ENCODE measurements around the gene TECTA. TPM values are rescaled to one million over a fixed set of nuclear protein-coding genes. Genes with fewer than 3 reads are reported as not detected.

TECTA gene
- total RNA-seq, 1 donor from 2014 or later = 0.16 TPM

DNA sequence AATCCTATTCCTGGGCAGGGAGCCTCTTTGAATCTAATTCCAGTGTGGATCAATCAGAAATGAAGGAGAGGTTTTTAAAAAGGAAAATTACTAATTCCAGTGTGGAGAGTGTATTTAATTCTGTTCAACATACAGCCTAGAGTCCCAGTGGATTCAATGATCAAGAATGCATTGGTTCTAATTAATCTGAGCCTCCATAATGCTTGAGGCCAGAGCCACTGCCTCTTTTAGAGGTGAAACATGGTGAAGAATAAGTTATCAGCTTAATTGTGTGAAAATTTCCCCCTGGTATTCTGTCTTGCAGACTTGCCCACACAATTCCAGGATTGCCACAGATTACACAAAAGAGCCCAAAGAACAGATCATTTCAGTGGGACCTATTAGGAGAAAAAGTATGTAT lies 87.7 kb downstream of the TECTA start:
- Mint-ChIP-seq H3K9me3 (no peaks in the 10 kb centered on the region), H3K4me1 (ENCODE audit: low read depth) (no peaks in the 10 kb centered on the region), H3K36me3 (ENCODE audit: low read depth) (no peaks in the 10 kb centered on the region), H3K27ac (no peak overlapping the region), H3K27me3 (ENCODE audit: insufficient read depth) (peaks cover 12% of the 10 kb centered on the region), H3K4me3 (no peak overlapping the region)
- intact Hi-C loops (cut with micrococcal nuclease) = no loop called here
- no peak for DNase-seq (ENCODE audit: low spot score)

DNA sequence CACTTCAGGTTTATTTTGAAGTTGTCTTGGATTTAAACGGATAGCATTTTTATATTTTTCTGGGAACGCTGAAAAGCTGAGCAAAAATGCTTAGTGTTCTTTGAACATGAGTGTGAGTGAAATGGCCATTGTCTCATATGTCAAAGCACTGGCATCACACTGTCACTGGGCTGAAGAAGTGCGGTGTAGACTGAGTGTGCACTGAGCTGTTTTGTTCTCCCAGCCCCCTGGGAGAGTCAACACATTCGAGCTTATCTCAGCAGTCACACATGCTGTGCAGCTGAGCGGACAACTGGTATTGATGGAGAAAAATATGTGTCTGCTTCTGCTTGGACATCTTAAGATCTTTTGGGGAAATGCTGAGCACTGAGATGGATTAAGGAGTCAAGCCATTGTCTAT lies 90.8 kb downstream of the TECTA start:
- Mint-ChIP-seq H3K36me3 (ENCODE audit: low read depth) (no peaks in the 10 kb centered on the region), H3K4me1 (ENCODE audit: low read depth) (peaks cover 7% of the 10 kb centered on the region), H3K9me3 (no peaks in the 10 kb centered on the region), H3K27me3 (ENCODE audit: insufficient read depth) (peaks cover 16% of the 10 kb centered on the region), H3K4me3 (no peak overlapping the region), H3K27ac (no peak overlapping the region)
- DNase-seq (ENCODE audit: low spot score) = no peak
- intact Hi-C loops (cut with micrococcal nuclease) = loop anchor here (10.0 kb wide), 2 partner anchors 157 to 857 kb away; partner anchors contain the start of gene ARHGEF12

DNA sequence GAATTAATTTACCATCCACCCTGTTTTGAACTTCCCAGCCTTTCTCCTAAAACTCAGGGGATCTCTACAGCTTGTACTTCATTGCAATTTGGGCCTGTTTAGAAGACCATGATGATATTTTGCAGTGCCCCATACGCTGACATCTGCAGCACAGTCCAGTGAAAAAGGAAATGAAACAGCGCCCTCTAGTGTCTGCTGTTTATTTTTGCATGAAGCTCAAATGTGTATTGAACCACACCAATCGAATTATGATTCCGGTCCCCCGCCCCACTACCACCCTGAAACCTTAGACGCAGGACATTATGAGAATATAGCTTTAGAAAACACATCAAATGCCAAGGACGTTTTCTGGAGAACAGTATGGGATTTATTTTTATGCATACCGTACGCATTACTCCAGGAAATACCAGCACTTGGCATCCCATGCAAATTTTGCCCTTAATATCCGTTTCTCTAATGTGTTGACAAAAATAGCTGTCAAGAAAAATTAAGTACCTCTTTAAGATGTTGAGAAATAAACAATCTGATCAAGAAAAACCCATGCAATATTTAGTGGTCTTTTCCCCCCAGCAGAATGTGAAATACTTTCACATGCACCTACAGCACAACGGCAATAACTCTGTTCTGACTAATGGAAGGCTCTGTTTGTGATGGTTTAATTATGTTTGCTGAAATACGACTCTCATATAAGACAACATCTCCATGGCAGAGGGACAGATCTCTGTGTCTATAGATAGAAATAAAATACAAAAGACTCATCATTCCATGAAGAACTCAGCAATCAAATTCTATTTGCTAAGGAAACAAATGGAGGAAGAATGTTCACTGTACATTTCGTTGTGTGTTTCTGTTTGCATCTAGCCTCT lies 93.9 kb downstream of the TECTA start:
- intact Hi-C loops (cut with micrococcal nuclease) = loop anchor here (1.0 to 10.0 kb wide), 5 partner anchors 160 to 860 kb away; partner anchors contain the start of genes ARHGEF12 and GRIK4
- Mint-ChIP-seq H3K27ac (no peak overlapping the region), H3K4me3 (no peak overlapping the region), H3K27me3 (ENCODE audit: insufficient read depth) (peaks cover 16% of the 10 kb centered on the region), H3K4me1 (ENCODE audit: low read depth) (peaks cover 7% of the 10 kb centered on the region), H3K36me3 (ENCODE audit: low read depth) (no peaks in the 10 kb centered on the region), H3K9me3 (no peaks in the 10 kb centered on the region)
- peak; percentile 34 for DNase-seq (ENCODE audit: low spot score)

DNA sequence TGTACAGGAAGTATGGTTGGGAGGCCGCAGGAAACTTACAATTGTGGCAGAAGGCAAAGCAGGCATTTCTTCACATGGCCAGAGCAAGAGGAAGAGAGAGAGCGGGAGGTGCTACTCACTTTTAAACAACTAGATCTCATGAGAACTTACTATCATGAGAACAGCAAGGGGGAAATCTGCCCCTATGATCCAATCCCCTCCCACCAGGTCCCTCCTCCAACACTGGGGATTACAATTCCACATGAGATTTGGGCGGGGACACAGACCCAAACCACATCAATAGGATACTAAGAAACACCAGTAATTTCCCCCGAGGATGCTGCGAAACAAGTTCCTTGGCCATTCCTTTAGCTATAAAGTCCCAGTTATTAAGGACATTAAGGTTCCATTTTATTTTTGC lies 97.4 kb downstream of the TECTA start:
- H3K4me1 Mint-ChIP-seq (ENCODE audit: low read depth) = peaks cover 7% of the 10 kb centered on the region
- H3K27me3 Mint-ChIP-seq (ENCODE audit: insufficient read depth) = peaks cover 19% of the 10 kb centered on the region
- no peaks in the 10 kb centered on the region for H3K9me3 Mint-ChIP-seq
- no peak overlapping the region for H3K27ac Mint-ChIP-seq
- H3K4me3 Mint-ChIP-seq = no peak overlapping the region
- H3K36me3 Mint-ChIP-seq (ENCODE audit: low read depth) = no peaks in the 10 kb centered on the region
- DNase-seq (ENCODE audit: low spot score) = no peak
- intact Hi-C loops (cut with micrococcal nuclease) = loop anchor here (10.0 kb wide), 2 partner anchors 164 to 864 kb away; partner anchors contain the start of gene ARHGEF12

DNA sequence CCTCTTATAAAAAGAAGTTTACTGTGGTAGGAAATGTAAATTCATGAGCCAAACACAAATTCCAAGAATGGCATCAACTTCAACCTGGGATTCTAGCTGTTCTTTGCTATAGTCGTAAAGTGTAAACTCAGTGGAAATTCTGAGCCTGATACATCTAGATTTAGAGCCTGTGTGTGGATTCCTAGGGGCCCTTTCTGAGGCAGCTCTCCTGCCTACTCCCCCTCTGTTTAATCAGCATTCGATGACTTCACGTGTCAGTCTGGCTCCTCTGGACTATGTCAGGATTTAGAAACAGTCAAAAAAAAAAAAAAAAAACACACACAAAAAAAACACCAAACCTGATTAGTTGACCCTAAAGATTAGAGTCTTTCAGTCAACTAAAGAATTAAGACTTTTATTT lies 98.5 kb downstream of the TECTA start:
- Mint-ChIP-seq H3K36me3 (ENCODE audit: low read depth) (no peaks in the 10 kb centered on the region), H3K9me3 (no peaks in the 10 kb centered on the region), H3K4me1 (ENCODE audit: low read depth) (peaks cover 7% of the 10 kb centered on the region), H3K27ac (no peak overlapping the region), H3K27me3 (ENCODE audit: insufficient read depth) (peaks cover 19% of the 10 kb centered on the region), H3K4me3 (no peak overlapping the region)
- intact Hi-C loops (cut with micrococcal nuclease) = loop anchor here (10.0 kb wide), 2 partner anchors 165 to 865 kb away; partner anchors contain the start of gene ARHGEF12
- DNase-seq (ENCODE audit: low spot score) = no peak

DNA sequence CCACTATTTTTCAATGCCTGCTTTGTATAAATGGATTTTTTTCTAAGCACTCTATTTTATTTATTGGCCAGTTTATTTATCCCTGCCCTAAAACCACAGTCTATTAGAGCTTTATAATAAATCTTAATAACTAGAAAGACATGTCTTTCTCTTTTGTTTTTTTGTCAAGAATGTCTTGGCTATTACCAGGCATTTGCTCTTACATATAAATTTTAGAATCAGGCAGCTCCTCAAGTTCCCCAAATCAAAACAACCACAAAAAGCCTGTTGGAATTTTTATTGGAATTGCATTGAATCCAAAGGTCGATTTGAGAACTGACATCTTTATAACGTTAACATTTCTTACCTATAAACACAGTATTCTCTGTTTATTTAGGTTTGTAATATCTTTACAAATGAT lies 105.8 kb downstream of the TECTA start:
- Mint-ChIP-seq H3K36me3 (ENCODE audit: low read depth) (no peaks in the 10 kb centered on the region), H3K27ac (no peak overlapping the region), H3K4me1 (ENCODE audit: low read depth) (no peaks in the 10 kb centered on the region), H3K4me3 (no peak overlapping the region), H3K27me3 (ENCODE audit: insufficient read depth) (peaks cover 18% of the 10 kb centered on the region), H3K9me3 (no peaks in the 10 kb centered on the region)
- no peak for DNase-seq (ENCODE audit: low spot score)
- intact Hi-C loops (cut with micrococcal nuclease) = no loop called here

DNA sequence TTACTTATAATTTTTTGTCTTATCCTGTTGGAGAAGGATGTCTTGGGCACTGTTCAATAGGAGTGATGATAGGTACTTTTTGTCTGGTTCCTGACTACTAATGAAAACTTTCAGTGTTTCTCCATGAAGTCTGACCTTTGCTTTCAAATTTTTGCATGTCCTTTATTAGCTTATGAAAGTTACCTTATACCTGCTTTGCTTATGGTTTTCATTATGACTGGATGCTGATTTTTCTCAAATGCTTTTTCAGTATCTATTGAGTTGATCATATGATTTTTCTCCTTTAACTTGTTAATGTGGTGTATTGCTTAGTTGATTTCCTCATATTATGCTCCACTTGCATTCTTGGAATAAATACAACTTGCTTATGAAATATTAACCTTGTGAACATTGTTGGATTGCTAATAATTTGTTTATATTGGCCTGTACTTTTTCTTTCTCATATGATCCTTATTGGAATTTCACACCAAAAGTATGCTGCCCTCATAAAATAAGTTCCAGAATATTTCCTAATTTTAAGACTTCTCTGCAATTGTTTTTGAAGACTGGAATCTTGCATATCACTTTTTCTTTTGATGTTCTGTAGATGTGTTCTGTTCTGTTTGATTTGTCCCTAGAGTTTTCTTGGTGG lies 106.6 kb downstream of the TECTA start:
- H3K4me1 Mint-ChIP-seq (ENCODE audit: low read depth) = no peaks in the 10 kb centered on the region
- DNase-seq (ENCODE audit: low spot score) = no peak
- H3K9me3 Mint-ChIP-seq = no peaks in the 10 kb centered on the region
- no peaks in the 10 kb centered on the region for H3K36me3 Mint-ChIP-seq (ENCODE audit: low read depth)
- H3K4me3 Mint-ChIP-seq = no peak overlapping the region
- intact Hi-C loops (cut with micrococcal nuclease) = no loop called here
- no peak overlapping the region for H3K27ac Mint-ChIP-seq
- H3K27me3 Mint-ChIP-seq (ENCODE audit: insufficient read depth) = peaks cover 17% of the 10 kb centered on the region

DNA sequence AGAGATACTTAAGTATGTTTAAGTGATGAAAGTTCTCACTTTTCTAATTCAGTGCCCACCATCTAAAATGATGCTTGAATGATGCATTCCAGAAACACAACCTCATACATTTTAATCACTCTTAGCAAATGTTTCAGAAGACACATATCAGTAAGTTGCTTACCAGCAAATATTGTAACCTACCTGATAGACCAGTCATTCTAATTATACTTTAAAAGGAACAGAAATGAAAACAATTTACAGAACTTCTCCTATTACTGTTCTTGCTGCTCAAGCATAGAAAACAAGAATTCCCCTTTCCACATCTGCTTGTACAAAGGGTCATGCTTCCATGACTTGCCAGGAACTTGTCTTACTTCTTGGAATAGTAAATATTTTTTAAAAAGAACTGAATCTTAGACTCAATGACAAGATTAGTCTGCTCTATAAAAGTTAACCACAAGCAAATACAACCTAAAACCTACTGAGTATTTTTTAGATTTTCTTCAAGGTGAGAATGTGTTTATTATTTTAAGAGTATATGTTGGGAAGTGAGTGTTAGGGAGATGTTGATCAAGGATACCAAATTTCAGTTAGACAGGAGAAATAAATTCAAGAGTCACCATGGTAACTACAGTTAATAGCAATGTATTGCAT lies 109.5 kb downstream of the TECTA start:
- no peaks in the 10 kb centered on the region for H3K36me3 Mint-ChIP-seq (ENCODE audit: low read depth)
- H3K27ac Mint-ChIP-seq = no peak overlapping the region
- no peak for DNase-seq (ENCODE audit: low spot score)
- no peaks in the 10 kb centered on the region for H3K9me3 Mint-ChIP-seq
- H3K4me1 Mint-ChIP-seq (ENCODE audit: low read depth) = no peaks in the 10 kb centered on the region
- intact Hi-C loops (cut with micrococcal nuclease) = no loop called here
- H3K4me3 Mint-ChIP-seq = no peak overlapping the region
- peaks cover 23% of the 10 kb centered on the region for H3K27me3 Mint-ChIP-seq (ENCODE audit: insufficient read depth)

DNA sequence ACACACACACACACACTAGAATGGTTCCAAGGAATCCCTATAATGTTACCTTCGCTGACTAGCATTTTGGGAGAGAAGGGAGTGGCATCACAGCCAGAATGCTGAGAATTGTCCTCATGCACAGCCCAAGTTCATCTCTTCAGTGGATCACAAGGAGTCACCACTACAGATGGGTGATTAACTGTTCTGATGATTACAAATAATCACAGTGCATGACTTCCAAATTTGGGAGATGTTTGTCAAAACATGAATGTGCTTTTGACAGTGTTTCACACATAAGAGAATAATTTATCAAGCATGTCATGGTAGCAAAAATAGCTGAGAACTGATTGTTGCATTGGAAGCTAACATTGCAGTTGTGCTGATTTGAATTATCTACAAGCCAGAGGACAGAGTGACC lies 110.6 kb downstream of the TECTA start:
- H3K36me3 Mint-ChIP-seq (ENCODE audit: low read depth) = no peaks in the 10 kb centered on the region
- no peak for DNase-seq (ENCODE audit: low spot score)
- no peaks in the 10 kb centered on the region for H3K9me3 Mint-ChIP-seq
- no peaks in the 10 kb centered on the region for H3K4me1 Mint-ChIP-seq (ENCODE audit: low read depth)
- no peak overlapping the region for H3K4me3 Mint-ChIP-seq
- intact Hi-C loops (cut with micrococcal nuclease) = no loop called here
- H3K27me3 Mint-ChIP-seq (ENCODE audit: insufficient read depth) = peaks cover 15% of the 10 kb centered on the region
- no peak overlapping the region for H3K27ac Mint-ChIP-seq

DNA sequence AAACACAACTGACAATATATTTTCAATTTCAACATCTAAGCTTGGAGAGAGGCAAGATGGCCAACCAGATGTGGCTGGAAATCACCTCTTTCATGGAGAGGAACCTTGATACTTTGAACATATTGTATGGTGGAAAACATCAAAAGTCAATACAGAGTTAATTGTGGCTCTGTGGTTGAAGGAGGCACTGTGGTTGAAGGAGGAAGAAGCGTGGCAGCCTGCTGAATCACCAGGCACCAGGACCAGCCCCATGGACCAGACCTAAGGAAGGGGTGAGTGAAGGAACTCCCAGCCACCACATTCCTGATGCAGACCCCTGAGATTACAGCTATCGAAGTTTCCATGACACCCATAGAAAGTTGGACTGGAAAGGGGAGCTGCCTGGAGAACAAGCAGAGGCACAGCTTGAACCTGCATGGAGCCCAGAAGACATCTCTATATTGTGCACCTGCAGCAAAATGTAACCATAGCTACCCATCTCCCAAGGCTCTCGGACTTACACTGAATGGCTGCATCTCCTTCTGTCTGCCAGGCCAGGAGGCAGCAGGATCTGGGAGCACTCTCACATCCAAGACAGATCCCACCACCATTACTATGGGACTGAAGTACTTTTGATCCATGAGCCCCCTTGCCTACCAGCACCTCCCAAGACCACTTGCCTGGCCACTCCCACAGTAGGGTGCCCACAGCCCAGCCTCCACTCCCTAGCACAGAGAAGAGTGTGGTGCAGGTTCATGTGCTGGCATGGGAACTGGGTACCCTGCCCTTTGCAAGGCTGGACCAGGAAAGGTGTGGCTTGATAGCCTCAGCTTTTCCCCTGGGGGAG lies 111.7 kb downstream of the TECTA start:
- H3K9me3 Mint-ChIP-seq = no peaks in the 10 kb centered on the region
- intact Hi-C loops (cut with micrococcal nuclease) = no loop called here
- no peaks in the 10 kb centered on the region for H3K36me3 Mint-ChIP-seq (ENCODE audit: low read depth)
- DNase-seq (ENCODE audit: low spot score) = no peak
- H3K4me1 Mint-ChIP-seq (ENCODE audit: low read depth) = no peaks in the 10 kb centered on the region
- no peak overlapping the region for H3K27ac Mint-ChIP-seq
- H3K27me3 Mint-ChIP-seq (ENCODE audit: insufficient read depth) = peaks cover 14% of the 10 kb centered on the region
- H3K4me3 Mint-ChIP-seq = no peak overlapping the region

DNA sequence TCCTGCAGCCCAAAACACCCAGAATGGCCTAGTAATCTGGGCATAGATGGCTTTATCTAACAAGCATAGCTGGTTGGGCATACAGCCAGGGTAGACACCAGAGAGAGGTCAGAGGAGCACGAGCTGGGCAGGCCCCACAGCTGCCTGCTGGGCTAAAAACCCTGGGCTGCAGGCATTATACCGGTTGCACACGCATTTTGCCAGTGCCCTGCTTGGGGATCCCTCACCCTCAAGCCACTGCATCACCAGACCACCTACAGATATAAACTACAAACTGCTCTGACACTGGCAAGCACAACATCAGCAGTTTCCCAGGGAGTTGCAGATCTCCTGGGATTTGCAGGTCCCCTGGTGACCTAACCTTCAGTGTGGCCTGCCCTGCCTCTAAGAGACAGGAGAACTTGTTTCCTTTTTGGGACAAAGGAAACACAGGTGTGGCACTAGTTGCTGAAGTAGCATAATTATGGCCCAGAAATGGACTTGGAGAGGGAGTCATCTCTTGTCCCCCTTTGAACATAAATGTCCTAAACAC lies 112.4 kb downstream of the TECTA start:
- no peaks in the 10 kb centered on the region for H3K9me3 Mint-ChIP-seq
- intact Hi-C loops (cut with micrococcal nuclease) = no loop called here
- no peak for DNase-seq (ENCODE audit: low spot score)

DNA sequence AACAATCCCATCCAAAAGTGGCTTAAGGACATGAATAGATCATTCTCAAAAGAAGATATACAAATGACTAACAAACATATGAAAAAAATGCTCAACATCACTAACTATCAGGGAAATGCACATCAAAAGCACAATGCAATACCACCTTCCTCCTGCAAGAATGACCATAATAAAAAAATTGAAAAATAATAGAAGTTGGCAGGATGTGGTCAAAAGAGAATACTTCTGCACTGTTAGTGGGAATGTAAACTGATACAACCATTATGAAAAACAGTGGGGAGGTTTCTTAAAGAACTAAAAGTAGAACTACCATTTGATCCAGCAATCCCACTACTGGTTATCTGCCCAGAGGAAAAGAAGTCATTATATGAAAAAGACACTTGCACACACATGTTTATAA lies 113.8 kb downstream of the TECTA start:
- intact Hi-C loops (cut with micrococcal nuclease) = no loop called here
- Mint-ChIP-seq H3K27ac (no peak overlapping the region), H3K36me3 (ENCODE audit: low read depth) (no peaks in the 10 kb centered on the region), H3K27me3 (ENCODE audit: insufficient read depth) (peaks cover 17% of the 10 kb centered on the region), H3K4me1 (ENCODE audit: low read depth) (no peaks in the 10 kb centered on the region), H3K4me3 (no peak overlapping the region), H3K9me3 (no peaks in the 10 kb centered on the region)
- DNase-seq (ENCODE audit: low spot score) = no peak

More for the DNA sequence above, 112.4 kb downstream of the TECTA start:
- no peaks in the 10 kb centered on the region for H3K4me1 Mint-ChIP-seq (ENCODE audit: low read depth)
- H3K4me3 Mint-ChIP-seq = no peak overlapping the region
- H3K36me3 Mint-ChIP-seq (ENCODE audit: low read depth) = no peaks in the 10 kb centered on the region
- H3K27ac Mint-ChIP-seq = no peak overlapping the region
- H3K27me3 Mint-ChIP-seq (ENCODE audit: insufficient read depth) = peaks cover 14% of the 10 kb centered on the region
